SK-N-MC (cell line): ENCODE data around the gene RAN.

ENCODE experiments used
- EZH2 ChIP-seq: fragments of 200-600 bp; sonication (generic); IDR thresholded peaks from one replicate; pipeline ENCODE4 v1.6.1; 2017; ENCODE audit warnings: antibody characterized with exemption
- POLR2AphosphoS5 ChIP-seq: IDR thresholded peaks from 2 replicates; pipeline ENCODE4 v1.6.1; 2012; ENCODE audit warnings: mild to moderate bottlenecking, low read depth, low read length, borderline replicate concordance

DNA sequence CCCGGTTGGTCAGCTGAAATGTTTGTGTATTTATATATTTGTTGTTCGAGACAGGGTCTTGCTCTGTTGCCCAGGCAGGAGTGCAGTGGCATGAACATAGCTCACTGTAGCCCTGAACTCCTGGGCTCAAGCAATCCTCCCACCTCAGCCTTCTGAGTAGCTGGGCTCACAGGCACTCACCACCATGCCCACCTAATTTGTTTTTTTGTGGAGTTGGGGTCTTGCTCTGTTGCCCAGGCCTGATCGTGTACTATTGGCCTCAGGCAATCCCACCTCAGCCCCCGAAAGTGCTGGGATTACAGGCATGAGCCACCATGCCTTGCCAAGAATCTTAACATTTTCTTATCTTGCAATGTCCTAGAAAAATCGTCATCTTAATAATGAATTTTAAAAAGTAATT, 3.3 kb downstream of the RAN start:
- no peak; the same call in 1 of the 2 replicates for TF ChIP-seq POLR2AphosphoS5
- no peak for TF ChIP-seq EZH2
